K562 (cell line): ENCODE data around the gene TRPC4AP. TPM values are rescaled to one million over a fixed set of nuclear protein-coding genes. Genes with fewer than 3 reads are reported as not detected.
"Not testable (repeated sequence)": the region's sequence is repeated elsewhere in the genome, so short reads cannot be mapped to it uniquely, and the experiment has no call there.

Experiments used
- ATAC-seq: fragments of 200-7000 bp; cut with Tn5 transposase; 3 replicates; pipeline ENCODE4 v1.9.1; 2020; ENCODE audit warnings: moderate library complexity
- BruUV-seq: library from RNA; stranded (reverse); fragments of 400-500 nt; replicated peaks from 2 replicates; lab custom pipeline; 2021; lab: Mats Ljungman, UMichigan
- CTCF ChIA-PET: fragments of 300-600 bp; formaldehyde crosslinking; extraction: SDS; loops from one replicate; lab custom pipeline; 2021; ENCODE audit warnings: low intra/inter-chr PET ratio; lab: Yijun Ruan, JAX
- POLR2A ChIA-PET: fragments of 300-600, 350-650 bp; sonication (Branson Sonifier 250); formaldehyde crosslinking; extraction: SDS; loops from one replicate; lab custom pipeline; 2021; ENCODE audit warnings: antibody characterized with exemption, inconsistent platforms; lab: Yijun Ruan, JAX
- DNase-seq, 4 experiments: peaks; one replicate each; pipeline versions ENCODE4 v3.0.0 to v3.0.0-alpha.2; 2011 to 2018; ENCODE audit warnings: low spot score in 3 of 4, mixed read lengths in 3 of 4; ENCODE audit errors: extremely low read depth in 1 of 4
- FAIRE-seq: peaks from 2 replicates; lab custom pipeline; 2011; peaks lifted over from hg19 to GRCh38; lab: Jason Lieb, UNC
- H2AFZ ChIP-seq: 2 replicates; pipeline ENCODE4 v1.6.0; 2011; ENCODE audit warnings: low read depth, low read length, control low read depth, inconsistent platforms
- H3K27ac ChIP-seq: fragments of 200-600 bp; 3 replicates; pipeline ENCODE4 v1.8.0; 2011; ENCODE audit warnings: low read depth, mild to moderate bottlenecking, control low read depth, inconsistent platforms, low read length, moderate library complexity, mixed read lengths; ENCODE audit errors: extremely low read depth
- H3K27me3 ChIP-seq, 2 experiments: fragments of 300-600 bp in 1 of 2; 2 replicates in 1 of 2; 3 replicates in 1 of 2; pipeline versions ENCODE4 v1.6.0 to v1.8.0; 2011; ENCODE audit warnings: inconsistent platforms in 2 of 2, low read length in 2 of 2, mild to moderate bottlenecking in 1 of 2, mixed read lengths in 1 of 2, moderate library complexity in 1 of 2; ENCODE audit not compliant: control insufficient read depth in 2 of 2, insufficient read depth in 2 of 2
- H3K36me3 ChIP-seq: fragments of 300-600 bp; 3 replicates; pipeline ENCODE4 v1.8.0; 2011; ENCODE audit warnings: mild to moderate bottlenecking, low read length, inconsistent platforms; ENCODE audit not compliant: control insufficient read depth, insufficient read depth
- H3K4me1 ChIP-seq, 2 experiments: fragments of 200-600 bp in 1 of 2; replicated peaks in 1 of 2; 2 replicates in 1 of 2; 3 replicates in 1 of 2; pipeline versions ENCODE4 v1.5.1 to v1.8.0; 2011; ENCODE audit warnings: inconsistent platforms in 2 of 2, low read length in 2 of 2, mild to moderate bottlenecking in 1 of 2, mixed read lengths in 1 of 2, moderate library complexity in 1 of 2; ENCODE audit not compliant: control insufficient read depth in 2 of 2, insufficient read depth in 2 of 2
- H3K4me2 ChIP-seq: 2 replicates; pipeline ENCODE4 v1.6.1; 2011; ENCODE audit warnings: low read length, control low read depth, inconsistent platforms, mixed read lengths; ENCODE audit not compliant: insufficient read depth
- H3K4me3 ChIP-seq: fragments of 200-600 bp; sonication (generic), shearing (Covaris generic); 2 replicates; pipeline ENCODE4 v1.5.1; 2016; ENCODE audit warnings: control low read depth, inconsistent platforms
- H3K79me2 ChIP-seq: fragments of 200-600 bp; 3 replicates; pipeline ENCODE4 v1.8.0; 2011; ENCODE audit warnings: low read length, inconsistent platforms; ENCODE audit not compliant: control insufficient read depth, insufficient read depth
- H3K9ac ChIP-seq, 2 experiments: 2 replicates each; pipeline versions ENCODE4 v1.6.0 to v1.6.1; 2011; ENCODE audit warnings: low read depth in 2 of 2, low read length in 2 of 2, control low read depth in 1 of 2, inconsistent platforms in 1 of 2, mild to moderate bottlenecking in 1 of 2, mixed read lengths in 1 of 2; ENCODE audit not compliant: insufficient read depth in 1 of 2
- H3K9me1 ChIP-seq: one replicate; pipeline ENCODE4 v1.6.0; 2011; ENCODE audit warnings: inconsistent platforms, mild to moderate bottlenecking, low read length, moderate library complexity; ENCODE audit not compliant: control insufficient read depth, insufficient read depth
- H3K9me3 ChIP-seq: replicated peaks from 2 replicates; pipeline ENCODE4 v1.5.1; 2011; ENCODE audit warnings: low read depth, low read length, inconsistent platforms; ENCODE audit not compliant: control insufficient read depth, insufficient read depth
- H4K20me1 ChIP-seq: replicated peaks from 2 replicates; pipeline ENCODE4 v1.6.1; 2011; ENCODE audit warnings: low read length, inconsistent platforms, mixed read lengths; ENCODE audit not compliant: control insufficient read depth, insufficient read depth
- ARID1B ChIP-seq: fragments of 450-650 bp; IDR thresholded peaks from 2 replicates; pipeline ENCODE4 v1.6.1; 2016; ENCODE audit warnings: antibody characterized with exemption, mild to moderate bottlenecking, inconsistent platforms
- DLX4 ChIP-seq: fragments of 250-450 bp; sonication (Bioruptor Pico); IDR thresholded peaks from 2 replicates; pipeline ENCODE4 v1.6.1; 2021; ENCODE audit warnings: mild to moderate bottlenecking
- HLTF ChIP-seq: fragments of 450-650 bp; IDR thresholded peaks from 2 replicates; pipeline ENCODE4 v1.6.1; 2016
- HNRNPL ChIP-seq: fragments of 200-400 bp; formaldehyde crosslinking; IDR thresholded peaks from 2 replicates; pipeline ENCODE4 v1.6.1; 2017; ENCODE audit warnings: low read depth, mild to moderate bottlenecking, low read length
- HNRNPUL1 ChIP-seq: fragments of 200-400 bp; formaldehyde crosslinking; IDR thresholded peaks from 2 replicates; pipeline ENCODE4 v1.6.1; 2017; ENCODE audit warnings: low read length
- POLR2A ChIP-seq: fragments of 450-650 bp; conservative IDR thresholded peaks from 2 replicates; pipeline ENCODE4 v1.6.1; 2016
- RFX5 ChIP-seq: IDR thresholded peaks from 2 replicates; pipeline ENCODE4 v1.6.1; 2011; ENCODE audit warnings: low read depth, mild to moderate bottlenecking, improper control_type of control experiment, low read length
- RHOXF2B ChIP-seq: fragments of 250-450 bp; sonication (Bioruptor Pico); conservative IDR thresholded peaks from 2 replicates; pipeline ENCODE4 v1.5.1; 2021
- ZFX ChIP-seq: sonication (generic); formaldehyde crosslinking; IDR thresholded peaks from 2 replicates; pipeline ENCODE4 v1.8.0; 2022; ENCODE audit warnings: mild to moderate bottlenecking, missing genetic modification reagents, moderate library complexity
- WGBS: fragments of 100-300 bp; shearing (Covaris generic); methylation state at CpG from one replicate; pipeline ENCODE4 v1.1.6; 2016; ENCODE audit warnings: low coverage, mixed read lengths; ENCODE audit not compliant: insufficient coverage; ENCODE audit errors: missing lambda C conversion rate; 5-methylcytosine and 5-hydroxymethylcytosine counted together
- in situ Hi-C: fragments of 300-500 bp; cut with MboI; formaldehyde crosslinking; loops from 4 replicates; pipeline ENCODE4 v1.15.0; 2018; ENCODE audit warnings: inconsistent platforms, mixed read lengths
- intact Hi-C: fragments of 100-400 bp; cut with micrococcal nuclease; formaldehyde crosslinking; loops from 2 replicates; pipeline ENCODE4 v1.14.2; 2022
- polyA plus RNA-seq, 8 experiments: library from polyadenylated mRNA; depleted of rRNA in 4 of 8; stranded (reverse) in 5 of 8; unstranded in 3 of 8; fragments of >200 nt; fragmentation: Nextera tagmentation in 2 of 8; fragmentation: Illumina TruSeq in 1 of 8; extraction: Ambion mirVana in 2 of 8; extraction: Trizol in 1 of 8; gene quantifications; 2 replicates each; pipeline versions ENCODE4 v1.2.1 to v1.2.3, GENCODE V29; 2011 to 2014; ENCODE audit warnings: inconsistent platforms in 1 of 8, missing spikeins in 1 of 8
- total RNA-seq, 7 experiments: library from RNA; depleted of rRNA in 6 of 7; stranded (reverse); fragments of >200 nt in 6 of 7; fragmentation: Illumina TruSeq in 2 of 7; extraction: Trizol in 2 of 7; gene quantifications; 2 replicates each; pipeline versions ENCODE4 v1.2.1 to v1.2.3, GENCODE V29; 2011 to 2021; ENCODE audit warnings: low replicate concordance in 1 of 7
- TF ChIP-seq, protein P1 (sequence below): sonication (generic); formaldehyde crosslinking; IDR thresholded peaks from 2 replicates; pipeline ENCODE4 v1.8.0; 2022; ENCODE audit warnings: missing genetic modification reagents, mild to moderate bottlenecking, moderate library complexity, borderline replicate concordance
- TF ChIP-seq, protein P2 (sequence below), 2 experiments: fragments of 450-650 bp; IDR thresholded peaks; 2 replicates each; pipeline ENCODE4 v1.6.1; 2018; ENCODE audit warnings: mild to moderate bottlenecking in 2 of 2, low read depth in 1 of 2; ENCODE audit not compliant: partially characterized antibody in 2 of 2

Gene TRPC4AP
- total and polyA plus RNA-seq, 9 of the 15 experiments (the other 6 are each of a cell fraction or from before 2014, with no cell fraction given): 2.3 to 70.3 (median 33.3) TPM

DNA sequence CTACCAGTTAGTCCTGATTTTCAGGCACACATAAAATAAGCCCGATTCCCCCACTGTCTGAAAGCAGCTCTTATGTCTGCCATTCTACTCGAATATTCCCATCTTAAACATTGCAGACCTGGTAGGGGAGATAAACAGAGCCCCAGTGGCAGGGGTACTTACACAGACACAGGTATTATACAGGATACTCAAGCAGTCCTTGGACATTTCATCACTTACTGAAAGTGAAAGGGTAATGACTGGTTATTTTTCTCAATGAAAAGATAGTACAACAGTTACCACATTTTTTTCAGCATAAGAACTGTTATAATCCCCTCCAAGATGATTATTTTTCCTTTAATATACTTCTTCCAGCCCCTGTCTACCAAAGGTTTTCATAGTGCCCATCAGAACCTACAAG is 37.8 kb downstream of the TRPC4AP start:
- H3K27me3 ChIP-seq: no peaks in the 10 kb centered on the region
- H2AFZ ChIP-seq: no peak overlapping the region
- H3K9ac ChIP-seq: no peak overlapping the region
- H3K79me2 ChIP-seq: peaks cover 17% of the 10 kb centered on the region
- ATAC-seq: no peak
- POLR2A ChIA-PET: interaction anchor here (0.6 kb wide), 1 partner anchor 51 kb away, joined by 4 read pairs; no protein-coding TSS in a partner anchor
- intact Hi-C loops (no loop called here), in situ Hi-C loops (no loop called here)
- DNase-seq: no peak
- FAIRE-seq: no peak
- BruUV-seq: no TSS peak
- 83% methylated on average over 2 of the region's 2 CpGs for WGBS
- CTCF ChIA-PET: no interaction called here
- H3K4me3 ChIP-seq: no peak overlapping the region
- no peak overlapping the region for H3K4me2 ChIP-seq
- no peaks in the 10 kb centered on the region for H3K9me3 ChIP-seq
- TF ChIP-seq, protein P1, sequence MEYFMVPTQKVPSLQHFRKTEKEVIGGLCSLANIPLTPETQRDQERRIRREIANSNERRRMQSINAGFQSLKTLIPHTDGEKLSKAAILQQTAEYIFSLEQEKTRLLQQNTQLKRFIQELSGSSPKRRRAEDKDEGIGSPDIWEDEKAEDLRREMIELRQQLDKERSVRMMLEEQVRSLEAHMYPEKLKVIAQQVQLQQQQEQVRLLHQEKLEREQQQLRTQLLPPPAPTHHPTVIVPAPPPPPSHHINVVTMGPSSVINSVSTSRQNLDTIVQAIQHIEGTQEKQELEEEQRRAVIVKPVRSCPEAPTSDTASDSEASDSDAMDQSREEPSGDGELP (CRISPR knock-in tag): no peak
- no peak for TF ChIP-seq HNRNPL
- no peak for TF ChIP-seq RHOXF2B (CRISPR knock-in tag)
- TF ChIP-seq POLR2A: no peak
- no peak for TF ChIP-seq HLTF
- no peak for TF ChIP-seq ARID1B
- TF ChIP-seq DLX4 (CRISPR knock-in tag): no peak
- TF ChIP-seq RFX5: no peak
- TF ChIP-seq, protein P2, sequence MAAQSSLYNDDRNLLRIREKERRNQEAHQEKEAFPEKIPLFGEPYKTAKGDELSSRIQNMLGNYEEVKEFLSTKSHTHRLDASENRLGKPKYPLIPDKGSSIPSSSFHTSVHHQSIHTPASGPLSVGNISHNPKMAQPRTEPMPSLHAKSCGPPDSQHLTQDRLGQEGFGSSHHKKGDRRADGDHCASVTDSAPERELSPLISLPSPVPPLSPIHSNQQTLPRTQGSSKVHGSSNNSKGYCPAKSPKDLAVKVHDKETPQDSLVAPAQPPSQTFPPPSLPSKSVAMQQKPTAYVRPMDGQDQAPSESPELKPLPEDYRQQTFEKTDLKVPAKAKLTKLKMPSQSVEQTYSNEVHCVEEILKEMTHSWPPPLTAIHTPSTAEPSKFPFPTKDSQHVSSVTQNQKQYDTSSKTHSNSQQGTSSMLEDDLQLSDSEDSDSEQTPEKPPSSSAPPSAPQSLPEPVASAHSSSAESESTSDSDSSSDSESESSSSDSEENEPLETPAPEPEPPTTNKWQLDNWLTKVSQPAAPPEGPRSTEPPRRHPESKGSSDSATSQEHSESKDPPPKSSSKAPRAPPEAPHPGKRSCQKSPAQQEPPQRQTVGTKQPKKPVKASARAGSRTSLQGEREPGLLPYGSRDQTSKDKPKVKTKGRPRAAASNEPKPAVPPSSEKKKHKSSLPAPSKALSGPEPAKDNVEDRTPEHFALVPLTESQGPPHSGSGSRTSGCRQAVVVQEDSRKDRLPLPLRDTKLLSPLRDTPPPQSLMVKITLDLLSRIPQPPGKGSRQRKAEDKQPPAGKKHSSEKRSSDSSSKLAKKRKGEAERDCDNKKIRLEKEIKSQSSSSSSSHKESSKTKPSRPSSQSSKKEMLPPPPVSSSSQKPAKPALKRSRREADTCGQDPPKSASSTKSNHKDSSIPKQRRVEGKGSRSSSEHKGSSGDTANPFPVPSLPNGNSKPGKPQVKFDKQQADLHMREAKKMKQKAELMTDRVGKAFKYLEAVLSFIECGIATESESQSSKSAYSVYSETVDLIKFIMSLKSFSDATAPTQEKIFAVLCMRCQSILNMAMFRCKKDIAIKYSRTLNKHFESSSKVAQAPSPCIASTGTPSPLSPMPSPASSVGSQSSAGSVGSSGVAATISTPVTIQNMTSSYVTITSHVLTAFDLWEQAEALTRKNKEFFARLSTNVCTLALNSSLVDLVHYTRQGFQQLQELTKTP (IDR thresholded peaks at IDR 0.05; ENCODE audit: low read depth in 1 of 2, partially characterized antibody in 2 of 2): no peak
- no peak for TF ChIP-seq HNRNPUL1
- TF ChIP-seq ZFX: no peak
- peaks cover 57% of the 10 kb centered on the region for H3K36me3 ChIP-seq
- H3K4me1 ChIP-seq: no peaks in the 10 kb centered on the region
- H4K20me1 ChIP-seq: no peaks in the 10 kb centered on the region
- no peaks in the 10 kb centered on the region for H3K9me1 ChIP-seq
- no peak overlapping the region for H3K27ac ChIP-seq

- H3K36me3 ChIP-seq: peaks cover 79% of the 10 kb centered on the region
- H3K4me2 ChIP-seq, H3K4me3 ChIP-seq, H2AFZ ChIP-seq, BruUV-seq, in situ Hi-C loops, intact Hi-C loops, CTCF ChIA-PET, H3K9me3 ChIP-seq, H3K4me1 ChIP-seq, DNase-seq, ATAC-seq, FAIRE-seq, H3K79me2 ChIP-seq, H3K9me1 ChIP-seq, H3K27me3 ChIP-seq, H4K20me1 ChIP-seq, H3K9ac ChIP-seq, H3K27ac ChIP-seq: not testable (repeated sequence)
- 100% methylated on average over 5 of the region's 5 CpGs for WGBS
- POLR2A ChIA-PET: interaction anchor here (0.8 to 3.3 kb wide), 3 partner anchors 10 to 14 kb away, joined by 3 to 14 read pairs (median 4); no protein-coding TSS in a partner anchor
Observed at GRCh38 chr20:35052616-35053015, 40.0 kb downstream of the TRPC4AP start.
